Sigmoid colon (tissue), 7 donors: ENCODE results near the gene HAS3. TPM values are rescaled to one million over a fixed set of nuclear protein-coding genes. Genes with fewer than 3 reads are reported as not detected.

ENCODE experiments used
- DNase-seq: peaks from one replicate; pipeline ENCODE4 v3.0.0-alpha.2; 2019
- H3K27ac ChIP-seq, 4 donors: fragments of 200-600 bp; sonication (generic); one replicate each; pipeline ENCODE4 v1.5.1; 2016 to 2019; ENCODE audit warnings: mild to moderate bottlenecking in 1 of 4
- H3K27me3 ChIP-seq, 3 donors: fragments of 200-600 bp; sonication (generic); one replicate each; pipeline ENCODE4 v1.5.1; 2019; ENCODE audit warnings: mild to moderate bottlenecking in 1 of 3
- H3K36me3 ChIP-seq, 4 donors: fragments of 200-600 bp; sonication (generic); one replicate each; pipeline ENCODE4 v1.5.1; 2016 to 2019
- H3K4me1 ChIP-seq, 4 donors: fragments of 200-600 bp; sonication (generic); one replicate each; pipeline ENCODE4 v1.5.1; 2017 to 2019
- H3K4me3 ChIP-seq, 4 donors: fragments of 200-600 bp; sonication (generic); one replicate each; pipeline ENCODE4 v1.5.1; 2017 to 2019; ENCODE audit warnings: mild to moderate bottlenecking in 2 of 4, moderate library complexity in 1 of 4
- H3K9me3 ChIP-seq, 4 donors: fragments of 200-600 bp in 3 of 4; sonication (generic) in 3 of 4; one replicate each; pipeline versions ENCODE4 v1.5.1 to v1.6.1; 2013 to 2019
- EP300 ChIP-seq, 4 donors: sonication (generic); formaldehyde crosslinking; IDR thresholded peaks; one replicate each; pipeline ENCODE4 v1.6.1; 2017; ENCODE audit warnings: antibody characterized with exemption in 4 of 4
- POLR2A ChIP-seq, 2 donors: fragments of 450-650 bp; IDR thresholded peaks; one replicate each; pipeline ENCODE4 v1.6.1; 2016; ENCODE audit warnings: antibody characterized with exemption in 2 of 2, mild to moderate bottlenecking in 2 of 2, moderate library complexity in 2 of 2
- POLR2AphosphoS5 ChIP-seq, 4 donors: sonication (generic); formaldehyde crosslinking; IDR thresholded peaks; one replicate each; pipeline ENCODE4 v1.6.1; 2017; ENCODE audit warnings: antibody characterized with exemption in 4 of 4
- WGBS, 2 donors: extraction: QIAGEN DNeasy Blood & Tissue Kit; methylation state at CpG; one replicate each; pipeline ENCODE4 v1.1.7; 2013; 5-methylcytosine and 5-hydroxymethylcytosine counted together
- intact Hi-C: fragments of 100-400 bp; cut with DNase I; formaldehyde crosslinking; loops from one replicate; pipeline ENCODE4 v1.15.1; 2023
- polyA plus RNA-seq, 3 donors: library from polyadenylated mRNA; stranded (reverse); fragments of 200-250 nt; gene quantifications; one replicate each; pipeline ENCODE4 v1.2.3, GENCODE V29; 2013
- total RNA-seq, 4 donors: library from RNA; depleted of rRNA; stranded (reverse); fragments of >200 nt; gene quantifications; one replicate each; pipeline ENCODE4 v1.1.0, GENCODE V29; 2016
- TF ChIP-seq, protein P1 (sequence below), 4 experiments: fragments of 450-650 bp in 3 of 4; fragments of 200-600 bp in 1 of 4; IDR thresholded peaks; one replicate each; pipeline ENCODE4 v1.5.1; 2016 to 2019; ENCODE audit warnings: antibody characterized with exemption in 4 of 4, mild to moderate bottlenecking in 3 of 4, moderate library complexity in 2 of 4
- donor health status: healthy with polysubstance abuse.
- donor health status: Bipolar disorder and iron deficiency.
- donor health status: healthy.

The HAS3 gene
- total and polyA plus RNA-seq, 7 donors, result 0.36 to 5.8 (median 0.83) TPM

GRCh38 chr16:69084289-69084688, 21.2 kb upstream of the HAS3 start:
- intact Hi-C loops, result no loop called here
- Histone ChIP-seq H3K4me1 (no peaks in the 10 kb centered on the region), H3K4me3 (no peak overlapping the region), H3K27me3 (no peaks in the 10 kb centered on the region), H3K36me3 (peaks cover 0 to 5% (median 0%) of the 10 kb centered on the region in 4 donors), H3K27ac (no peak overlapping the region), H3K9me3 (no peaks in the 10 kb centered on the region)
- TF ChIP-seq POLR2A (IDR thresholded peaks at IDR 0.05) (no peak), POLR2AphosphoS5 (IDR thresholded peaks at IDR 0.05) (no peak), EP300 (IDR thresholded peaks at IDR 0.05) (no peak)
- TF ChIP-seq, protein P1, sequence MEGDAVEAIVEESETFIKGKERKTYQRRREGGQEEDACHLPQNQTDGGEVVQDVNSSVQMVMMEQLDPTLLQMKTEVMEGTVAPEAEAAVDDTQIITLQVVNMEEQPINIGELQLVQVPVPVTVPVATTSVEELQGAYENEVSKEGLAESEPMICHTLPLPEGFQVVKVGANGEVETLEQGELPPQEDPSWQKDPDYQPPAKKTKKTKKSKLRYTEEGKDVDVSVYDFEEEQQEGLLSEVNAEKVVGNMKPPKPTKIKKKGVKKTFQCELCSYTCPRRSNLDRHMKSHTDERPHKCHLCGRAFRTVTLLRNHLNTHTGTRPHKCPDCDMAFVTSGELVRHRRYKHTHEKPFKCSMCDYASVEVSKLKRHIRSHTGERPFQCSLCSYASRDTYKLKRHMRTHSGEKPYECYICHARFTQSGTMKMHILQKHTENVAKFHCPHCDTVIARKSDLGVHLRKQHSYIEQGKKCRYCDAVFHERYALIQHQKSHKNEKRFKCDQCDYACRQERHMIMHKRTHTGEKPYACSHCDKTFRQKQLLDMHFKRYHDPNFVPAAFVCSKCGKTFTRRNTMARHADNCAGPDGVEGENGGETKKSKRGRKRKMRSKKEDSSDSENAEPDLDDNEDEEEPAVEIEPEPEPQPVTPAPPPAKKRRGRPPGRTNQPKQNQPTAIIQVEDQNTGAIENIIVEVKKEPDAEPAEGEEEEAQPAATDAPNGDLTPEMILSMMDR (IDR thresholded peaks at IDR 0.05), result no peak
- WGBS, 2 donors, result 72 to 81% methylated on average over 2 of the region's 2 CpGs
- no peak for DNase-seq

DNA sequence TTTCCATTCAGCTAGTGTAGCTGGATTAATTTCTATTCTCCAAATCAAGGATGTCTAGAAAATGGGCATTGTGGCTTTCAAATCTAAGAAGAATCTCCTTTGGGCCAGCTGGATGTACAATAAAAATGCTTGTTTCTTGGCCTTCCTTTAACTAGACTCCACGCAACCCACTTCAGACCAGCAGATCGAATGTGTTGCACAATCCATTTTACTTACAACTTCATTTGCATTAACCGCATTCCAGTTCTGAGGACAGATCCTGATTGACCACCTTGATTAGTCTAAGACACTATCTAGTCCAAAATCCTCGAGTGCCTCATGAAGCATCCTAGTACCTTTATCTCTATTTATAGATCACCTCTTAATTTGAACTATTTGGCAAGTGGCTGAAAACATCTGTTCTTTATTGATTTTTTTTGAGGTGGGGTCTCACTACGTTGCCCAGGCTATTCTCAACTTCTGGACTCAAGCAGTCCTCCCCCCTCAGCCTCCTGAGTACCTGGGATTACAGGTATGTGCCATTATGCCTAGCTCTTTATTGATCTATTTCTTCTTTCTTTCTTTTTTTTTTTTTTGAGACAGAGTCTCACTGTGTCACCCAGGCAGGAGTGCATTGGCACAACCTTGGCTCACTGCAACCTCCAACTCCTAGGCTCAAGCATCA, 20.3 kb upstream of the HAS3 start:
- H3K9me3 ChIP-seq, result no peaks in the 10 kb centered on the region
- 89 to 90% methylated on average over 5 of the region's 5 CpGs for WGBS, 2 donors
- DNase-seq, result no peak
- TF ChIP-seq, protein P1 (IDR thresholded peaks at IDR 0.05), result no peak
- TF ChIP-seq EP300 (IDR thresholded peaks at IDR 0.05), result no peak
- TF ChIP-seq POLR2AphosphoS5 (IDR thresholded peaks at IDR 0.05), result no peak
- TF ChIP-seq POLR2A (IDR thresholded peaks at IDR 0.05), result no peak
- H3K27me3 ChIP-seq, result no peaks in the 10 kb centered on the region
- H3K4me3 ChIP-seq, result no peak overlapping the region
- intact Hi-C loops, result no loop called here
- H3K4me1 ChIP-seq, result no peaks in the 10 kb centered on the region
- H3K27ac ChIP-seq, result no peak overlapping the region
- peaks cover 0 to 5% (median 0%) of the 10 kb centered on the region in 4 donors for H3K36me3 ChIP-seq

- intact Hi-C loops, result no loop called here
- Histone ChIP-seq H3K36me3 (peaks cover 0 to 5% (median 0%) of the 10 kb centered on the region in 4 donors), H3K4me1 (no peaks in the 10 kb centered on the region), H3K27ac (no peak overlapping the region), H3K27me3 (no peaks in the 10 kb centered on the region), H3K9me3 (no peaks in the 10 kb centered on the region), H3K4me3 (no peak overlapping the region)
- WGBS, 2 donors, result 59 to 82% methylated on average over 3 of the region's 3 CpGs
- DNase-seq, result no peak
- TF ChIP-seq EP300 (IDR thresholded peaks at IDR 0.05), result no peak
- no peak for TF ChIP-seq POLR2A (IDR thresholded peaks at IDR 0.05)
- TF ChIP-seq, protein P1 (IDR thresholded peaks at IDR 0.05), result no peak
- TF ChIP-seq POLR2AphosphoS5 (IDR thresholded peaks at IDR 0.05), result no peak
Measured at GRCh38 chr16:69087161-69087581, 18.3 kb upstream of the HAS3 start.

GRCh38 chr16:69088684-69089083, 16.8 kb upstream of the HAS3 start:
- Histone ChIP-seq H3K4me3 (no peak overlapping the region), H3K4me1 (no peaks in the 10 kb centered on the region), H3K9me3 (no peaks in the 10 kb centered on the region), H3K27ac (no peak overlapping the region), H3K36me3 (peaks cover 0 to under 1% (median 0%) of the 10 kb centered on the region in 4 donors), H3K27me3 (no peaks in the 10 kb centered on the region)
- TF ChIP-seq POLR2A (IDR thresholded peaks at IDR 0.05) (no peak), EP300 (IDR thresholded peaks at IDR 0.05) (no peak), POLR2AphosphoS5 (IDR thresholded peaks at IDR 0.05) (no peak)
- TF ChIP-seq, protein P1 (IDR thresholded peaks at IDR 0.05), result no peak
- 86% methylated on average over 4 of the region's 4 CpGs for WGBS, 2 donors
- no peak for DNase-seq
- intact Hi-C loops, result no loop called here
